CD4-positive, alpha-beta memory T cell (primary cell): ENCODE data around the gene NT5DC4. TPM values are rescaled to one million over a fixed set of nuclear protein-coding genes. Genes with fewer than 3 reads are reported as not detected.

Source experiments
- CTCF ChIA-PET: fragments of 350-600 bp; sonication (Branson Sonifier 250); formaldehyde crosslinking; loops from one replicate; lab custom pipeline; 2021; ENCODE audit warnings: inconsistent platforms; ENCODE audit not compliant: partially characterized antibody; lab: Charles Lee
- POLR2A ChIA-PET: fragments of 350-600 bp; sonication (Branson Sonifier 250); formaldehyde crosslinking; loops from one replicate; lab custom pipeline; 2021; ENCODE audit not compliant: partially characterized antibody; lab: Charles Lee
- DNase-seq, 5 donors: peaks; one replicate each; pipeline versions ENCODE4 v3.0.0 to v3.0.0-alpha.2; 2020 to 2022; ENCODE audit warnings: mixed read lengths in 1 of 5
- H3K27ac ChIP-seq: one replicate; pipeline ENCODE4 v1.7.0; 2013; ENCODE audit warnings: low read depth, low read length
- H3K27me3 ChIP-seq: 2 replicates; pipeline ENCODE4 v1.7.0; 2013; ENCODE audit warnings: mild to moderate bottlenecking, low read length, moderate library complexity; ENCODE audit not compliant: insufficient read depth
- H3K36me3 ChIP-seq: 2 replicates; pipeline ENCODE4 v1.7.0; 2013; ENCODE audit warnings: mild to moderate bottlenecking, low read length, moderate library complexity; ENCODE audit not compliant: insufficient read depth
- H3K4me1 ChIP-seq: 2 replicates; pipeline ENCODE4 v1.7.0; 2013; ENCODE audit warnings: mild to moderate bottlenecking, low read length, moderate library complexity; ENCODE audit not compliant: insufficient read depth
- H3K4me3 ChIP-seq, 2 donors: one replicate each; pipeline ENCODE4 v1.7.0; 2013; ENCODE audit warnings: low read length in 2 of 2, mild to moderate bottlenecking in 1 of 2
- H3K9me3 ChIP-seq, 2 donors: one replicate each; pipeline ENCODE4 v1.7.0; 2013; ENCODE audit warnings: low read length in 2 of 2, control low read depth in 1 of 2; ENCODE audit not compliant: control insufficient read depth in 1 of 2
- H3K27ac Mint-ChIP-seq, 7 donors: one replicate each; pipeline ENCODE4 v1.8.0; 2020 to 2021; ENCODE audit warnings: mixed read lengths in 7 of 7, mild to moderate bottlenecking in 6 of 7, inconsistent platforms in 3 of 7, moderate library complexity in 3 of 7
- H3K27me3 Mint-ChIP-seq, 2 donors: one replicate each; pipeline ENCODE4 v1.8.0; 2020 to 2021; ENCODE audit warnings: mixed read lengths in 2 of 2
- H3K36me3 Mint-ChIP-seq, 2 donors: one replicate each; pipeline ENCODE4 v1.8.0; 2020 to 2021; ENCODE audit warnings: mixed read lengths in 2 of 2, inconsistent platforms in 1 of 2, mild to moderate bottlenecking in 1 of 2
- H3K4me1 Mint-ChIP-seq, 4 donors: one replicate each; pipeline ENCODE4 v1.8.0; 2020 to 2021; ENCODE audit warnings: mixed read lengths in 4 of 4, mild to moderate bottlenecking in 1 of 4
- H3K4me3 Mint-ChIP-seq, 8 donors: one replicate each; pipeline ENCODE4 v1.8.0; 2020 to 2021; ENCODE audit warnings: mixed read lengths in 8 of 8, mild to moderate bottlenecking in 7 of 8, moderate library complexity in 6 of 8, inconsistent platforms in 3 of 8
- H3K9me3 Mint-ChIP-seq, 8 donors: one replicate each; pipeline ENCODE4 v1.8.0; 2020 to 2021; ENCODE audit warnings: mixed read lengths in 8 of 8, mild to moderate bottlenecking in 5 of 8, inconsistent platforms in 3 of 8, moderate library complexity in 1 of 8
- intact Hi-C: fragments of 100-400 bp; cut with micrococcal nuclease; formaldehyde crosslinking; loops from one replicate; pipeline ENCODE4 v1.15.1; 2023
- polyA plus RNA-seq, 2 donors: library from polyadenylated mRNA; unstranded; fragments of 300-500 nt; fragmentation: Illumina TruSeq; gene quantifications; one replicate each; pipeline ENCODE4 v1.2.3, GENCODE V29; 2021
- total RNA-seq, 2 experiments: library from RNA; stranded (reverse); gene quantifications; one replicate each; pipeline ENCODE4 v1.2.3, GENCODE V29; 2021

NT5DC4 gene
- total and polyA plus RNA-seq, 4 experiments from 2014 or later = not detected

GRCh38 chr2:112730216-112730615 lies 9.4 kb downstream of the NT5DC4 start:
- Mint-ChIP-seq H3K27me3 (no peaks in the 10 kb centered on the region), H3K4me3 (no peak overlapping the region), H3K9me3 (peaks cover 0 to 1% (median 0%) of the 10 kb centered on the region in 8 donors), H3K36me3 (no peaks in the 10 kb centered on the region), H3K27ac (no peak overlapping the region), H3K4me1 (peaks cover 0 to 6% (median 1%) of the 10 kb centered on the region in 4 donors)
- Histone ChIP-seq H3K27me3 (no peaks in the 10 kb centered on the region), H3K4me3 (no peak overlapping the region), H3K36me3 (no peaks in the 10 kb centered on the region), H3K4me1 (no peaks in the 10 kb centered on the region), H3K27ac (no peak overlapping the region), H3K9me3 (no peaks in the 10 kb centered on the region)
- intact Hi-C loops = no loop called here
- ChIA-PET POLR2A (interaction anchor here (0.7 kb wide), 1 partner anchor 130 kb away, joined by 3 read pairs; no protein-coding TSS in a partner anchor), CTCF (interaction anchor here (0.8 to 9.9 kb wide), 8 partner anchors 11 to 155 kb away, joined by 3 to 245 read pairs (median 6); partner anchors contain the start of gene SLC20A1)
- DNase-seq = no peak

- no peaks in the 10 kb centered on the region for H3K4me1 ChIP-seq
Observed at GRCh38 chr2:112730791-112731190, 10.0 kb downstream of the NT5DC4 start.

GRCh38 chr2:112731479-112731878 lies 10.7 kb downstream of the NT5DC4 start:
- no peaks in the 10 kb centered on the region for H3K9me3 ChIP-seq
- no peaks in the 10 kb centered on the region for H3K4me1 ChIP-seq
- H3K36me3 ChIP-seq = no peaks in the 10 kb centered on the region
- peaks cover 0 to 2% of the 10 kb centered on the region in 2 donors for H3K27me3 Mint-ChIP-seq
- CTCF ChIA-PET = interaction anchor here (0.6 to 9.9 kb wide), 2 partner anchors 11 to 133 kb away, joined by 3 to 245 read pairs; no protein-coding TSS in a partner anchor
- intact Hi-C loops = no loop called here
- H3K4me1 Mint-ChIP-seq = peaks cover 0 to 5% (median 1%) of the 10 kb centered on the region in 4 donors
- no peak for DNase-seq
- H3K9me3 Mint-ChIP-seq = peaks cover 0 to 1% (median 0%) of the 10 kb centered on the region in 8 donors
- no peaks in the 10 kb centered on the region for H3K27me3 ChIP-seq
- POLR2A ChIA-PET = no interaction called here
- H3K27ac Mint-ChIP-seq = no peak overlapping the region
- no peak overlapping the region for H3K4me3 ChIP-seq
- H3K36me3 Mint-ChIP-seq = no peaks in the 10 kb centered on the region
- no peak overlapping the region for H3K4me3 Mint-ChIP-seq
- no peak overlapping the region for H3K27ac ChIP-seq

More at GRCh38 chr2:112730791-112731190, 10.0 kb downstream of the NT5DC4 start:
- Mint-ChIP-seq H3K27me3 (peaks cover 0 to 2% of the 10 kb centered on the region in 2 donors), H3K27ac (peak overlapping the region in 1 of 7 donors; percentile 5), H3K9me3 (peaks cover 0 to 1% (median 0%) of the 10 kb centered on the region in 8 donors), H3K4me1 (peaks cover 0 to 6% (median 1%) of the 10 kb centered on the region in 4 donors), H3K36me3 (no peaks in the 10 kb centered on the region), H3K4me3 (no peak overlapping the region)
- no peak for DNase-seq
- Histone ChIP-seq H3K36me3 (no peaks in the 10 kb centered on the region), H3K4me3 (no peak overlapping the region), H3K9me3 (no peaks in the 10 kb centered on the region), H3K27me3 (no peaks in the 10 kb centered on the region), H3K27ac (no peak overlapping the region)
- POLR2A ChIA-PET = interaction anchor here (0.7 kb wide), 1 partner anchor 131 kb away, joined by 3 read pairs; no protein-coding TSS in a partner anchor
- intact Hi-C loops = no loop called here
- CTCF ChIA-PET = interaction anchor here (0.8 to 9.9 kb wide), 6 partner anchors 11 to 132 kb away, joined by 3 to 245 read pairs (median 40); partner anchors contain the start of gene SLC20A1

GRCh38 chr2:112733456-112733855 lies 12.6 kb downstream of the NT5DC4 start:
- peaks cover 0 to 1% (median 0%) of the 10 kb centered on the region in 8 donors for H3K9me3 Mint-ChIP-seq
- Histone ChIP-seq H3K9me3 (no peaks in the 10 kb centered on the region), H3K36me3 (no peaks in the 10 kb centered on the region), H3K4me1 (no peaks in the 10 kb centered on the region), H3K27me3 (no peaks in the 10 kb centered on the region), H3K27ac (no peak overlapping the region), H3K4me3 (no peak overlapping the region)
- no peak for DNase-seq
- peaks cover 0 to 2% of the 10 kb centered on the region in 2 donors for H3K27me3 Mint-ChIP-seq
- ChIA-PET CTCF (interaction anchor here (1.0 kb wide), 2 partner anchors 9 to 134 kb away, joined by 3 to 4 read pairs; no protein-coding TSS in a partner anchor), POLR2A (no interaction called here)
- no peaks in the 10 kb centered on the region for H3K36me3 Mint-ChIP-seq
- peak overlapping the region in 1 of 7 donors; percentile 48 for H3K27ac Mint-ChIP-seq
- no peak overlapping the region for H3K4me3 Mint-ChIP-seq
- intact Hi-C loops = no loop called here
- no peaks in the 10 kb centered on the region for H3K4me1 Mint-ChIP-seq

GRCh38 chr2:112733871-112734270 lies 13.1 kb downstream of the NT5DC4 start:
- ChIA-PET POLR2A (no interaction called here), CTCF (interaction anchor here (1.0 kb wide), 2 partner anchors 8 to 134 kb away, joined by 3 to 4 read pairs; no protein-coding TSS in a partner anchor)
- DNase-seq = no peak
- H3K9me3 Mint-ChIP-seq = peaks cover 0 to under 1% (median 0%) of the 10 kb centered on the region in 8 donors
- H3K4me1 ChIP-seq = no peaks in the 10 kb centered on the region
- H3K36me3 ChIP-seq = no peaks in the 10 kb centered on the region
- H3K4me1 Mint-ChIP-seq = no peaks in the 10 kb centered on the region
- H3K27ac ChIP-seq = no peak overlapping the region
- no peak overlapping the region for H3K27ac Mint-ChIP-seq
- H3K36me3 Mint-ChIP-seq = no peaks in the 10 kb centered on the region
- intact Hi-C loops = no loop called here
- no peaks in the 10 kb centered on the region for H3K9me3 ChIP-seq
- H3K4me3 Mint-ChIP-seq = no peak overlapping the region
- no peak overlapping the region for H3K4me3 ChIP-seq
- H3K27me3 ChIP-seq = no peaks in the 10 kb centered on the region
- H3K27me3 Mint-ChIP-seq = peaks cover 0 to 2% of the 10 kb centered on the region in 2 donors

- Histone ChIP-seq H3K9me3 (no peaks in the 10 kb centered on the region), H3K4me3 (no peak overlapping the region), H3K27ac (no peak overlapping the region), H3K36me3 (no peaks in the 10 kb centered on the region), H3K27me3 (no peaks in the 10 kb centered on the region), H3K4me1 (no peaks in the 10 kb centered on the region)
- Mint-ChIP-seq H3K27me3 (peaks cover 0 to 2% of the 10 kb centered on the region in 2 donors), H3K27ac (no peak overlapping the region), H3K4me3 (no peak overlapping the region), H3K4me1 (no peaks in the 10 kb centered on the region), H3K36me3 (no peaks in the 10 kb centered on the region), H3K9me3 (no peaks in the 10 kb centered on the region)
- DNase-seq = no peak
- intact Hi-C loops = no loop called here
- POLR2A ChIA-PET = no interaction called here
- CTCF ChIA-PET = interaction anchor here (1.5 to 4.7 kb wide), 4 partner anchors 10 to 150 kb away, joined by 3 to 28 read pairs (median 12); no protein-coding TSS in a partner anchor
Observed at GRCh38 chr2:112737542-112738232, 16.9 kb downstream of the NT5DC4 start.

GRCh38 chr2:112740527-112740926 lies 19.7 kb downstream of the NT5DC4 start:
- ChIA-PET CTCF (interaction anchor here (1.3 to 3.4 kb wide), 4 partner anchors 9 to 145 kb away, joined by 4 to 22 read pairs (median 12); no protein-coding TSS in a partner anchor), POLR2A (no interaction called here)
- DNase-seq = no peak
- H3K27me3 Mint-ChIP-seq = peaks cover 0 to under 1% of the 10 kb centered on the region in 2 donors
- no peaks in the 10 kb centered on the region for H3K4me1 ChIP-seq
- no peak overlapping the region for H3K4me3 Mint-ChIP-seq
- intact Hi-C loops = no loop called here
- no peak overlapping the region for H3K27ac ChIP-seq
- H3K4me3 ChIP-seq = no peak overlapping the region
- no peaks in the 10 kb centered on the region for H3K9me3 Mint-ChIP-seq
- H3K4me1 Mint-ChIP-seq = no peaks in the 10 kb centered on the region
- no peaks in the 10 kb centered on the region for H3K9me3 ChIP-seq
- no peak overlapping the region for H3K27ac Mint-ChIP-seq
- H3K36me3 ChIP-seq = no peaks in the 10 kb centered on the region
- no peaks in the 10 kb centered on the region for H3K36me3 Mint-ChIP-seq
- H3K27me3 ChIP-seq = no peaks in the 10 kb centered on the region
